ENCODE results near the gene ASTN2.

Gene ASTN2

GRCh38 chr9:117063721-117064471 is 351.0 kb downstream of the ASTN2 start:
- no peak for DNase-seq

GRCh38 chr9:117060963-117061362 is 353.9 kb downstream of the ASTN2 start:
- DNase-seq: no peak

- no peak for DNase-seq
These were observed 364.9 kb downstream of the ASTN2 start for GRCh38 chr9:117050007-117050406.

- DNase-seq: no peak
These were observed 368.1 kb downstream of the ASTN2 start for GRCh38 chr9:117046666-117047327.

GRCh38 chr9:117044241-117044640 is 370.6 kb downstream of the ASTN2 start:
- no peak for DNase-seq

- DNase-seq: no peak
These were observed 371.7 kb downstream of the ASTN2 start for GRCh38 chr9:117043159-117043558.

- DNase-seq: no peak
These were observed 379.3 kb downstream of the ASTN2 start for GRCh38 chr9:117035546-117035945.

- no peak for DNase-seq
These were observed 380.0 kb downstream of the ASTN2 start for GRCh38 chr9:117034866-117035265.

GRCh38 chr9:117030254-117030768 is 384.5 kb downstream of the ASTN2 start:
- DNase-seq: no peak

GRCh38 chr9:117029341-117029740 is 385.5 kb downstream of the ASTN2 start:
- DNase-seq: no peak

GRCh38 chr9:117028103-117028858 is 386.6 kb downstream of the ASTN2 start:
- DNase-seq: no peak

- no peak for DNase-seq
These were observed 393.0 kb downstream of the ASTN2 start for GRCh38 chr9:117021906-117022305.

- no peak for DNase-seq
These were observed 395.8 kb downstream of the ASTN2 start for GRCh38 chr9:117018966-117019617.

GRCh38 chr9:117017414-117017985 is 397.4 kb downstream of the ASTN2 start:
- no peak for DNase-seq

GRCh38 chr9:117014061-117014460 is 400.8 kb downstream of the ASTN2 start:
- DNase-seq: no peak

GRCh38 chr9:117013440-117013995 is 401.3 kb downstream of the ASTN2 start:
- no peak for DNase-seq

GRCh38 chr9:117010061-117010460 is 404.8 kb downstream of the ASTN2 start:
- DNase-seq: no peak

- DNase-seq: no peak
These were observed 406.0 kb downstream of the ASTN2 start for GRCh38 chr9:117008876-117009275.

- DNase-seq: no peak
These were observed 406.4 kb downstream of the ASTN2 start for GRCh38 chr9:117008461-117008860.

- DNase-seq: no peak
These were observed 412.2 kb downstream of the ASTN2 start for GRCh38 chr9:117002686-117003085.

GRCh38 chr9:117000834-117001233 is 414.0 kb downstream of the ASTN2 start:
- no peak for DNase-seq

GRCh38 chr9:117000196-117000723 is 414.6 kb downstream of the ASTN2 start:
- no peak for DNase-seq
